Measurements from ENCODE around the gene TSPAN3. TPM values are rescaled to one million over a fixed set of nuclear protein-coding genes. Genes with fewer than 3 reads are reported as not detected.

The TSPAN3 gene
- total RNA-seq, 1 donor from 2014 or later: 259 TPM

- H3K27me3 Mint-ChIP-seq (ENCODE audit: low read depth): peaks cover 2% of the 10 kb centered on the region
- H3K4me3 Mint-ChIP-seq: no peak overlapping the region
- TF ChIP-seq CTCF (conservative IDR thresholded peaks at IDR 0.05): no peak
- no peak overlapping the region for H3K27ac Mint-ChIP-seq (ENCODE audit: unreplicated experiment)
- DNase-seq (ENCODE audit: low read depth, low spot score): no peak
- H3K36me3 Mint-ChIP-seq (ENCODE audit: low read depth): peaks cover 23% of the 10 kb centered on the region
- peaks cover 2% of the 10 kb centered on the region for H3K9me3 Mint-ChIP-seq
- peaks cover 4% of the 10 kb centered on the region for H3K4me1 Mint-ChIP-seq
Measured at GRCh38 chr15:77039848-77040247, 31.1 kb downstream of the TSPAN3 start.

- peaks cover 4% of the 10 kb centered on the region for H3K4me1 Mint-ChIP-seq
- H3K36me3 Mint-ChIP-seq (ENCODE audit: low read depth): peaks cover 23% of the 10 kb centered on the region
- H3K9me3 Mint-ChIP-seq: peaks cover 2% of the 10 kb centered on the region
- peaks cover 6% of the 10 kb centered on the region for H3K27me3 Mint-ChIP-seq (ENCODE audit: low read depth)
- DNase-seq (ENCODE audit: low read depth, low spot score): no peak
- no peak for TF ChIP-seq CTCF (conservative IDR thresholded peaks at IDR 0.05)
- no peak overlapping the region for H3K4me3 Mint-ChIP-seq
- no peak overlapping the region for H3K27ac Mint-ChIP-seq (ENCODE audit: unreplicated experiment)
Measured at GRCh38 chr15:77039217-77039533, 31.7 kb downstream of the TSPAN3 start.

GRCh38 chr15:77038312-77039216, 32.3 kb downstream of the TSPAN3 start:
- peaks cover 2% of the 10 kb centered on the region for H3K9me3 Mint-ChIP-seq
- no peak for DNase-seq (ENCODE audit: low read depth, low spot score)
- H3K4me3 Mint-ChIP-seq: no peak overlapping the region
- peaks cover 4% of the 10 kb centered on the region for H3K4me1 Mint-ChIP-seq
- H3K27ac Mint-ChIP-seq (ENCODE audit: unreplicated experiment): no peak overlapping the region
- peaks cover 9% of the 10 kb centered on the region for H3K27me3 Mint-ChIP-seq (ENCODE audit: low read depth)
- TF ChIP-seq CTCF (conservative IDR thresholded peaks at IDR 0.05): no peak
- H3K36me3 Mint-ChIP-seq (ENCODE audit: low read depth): peaks cover 20% of the 10 kb centered on the region

GRCh38 chr15:77037388-77038209, 33.3 kb downstream of the TSPAN3 start:
- H3K9me3 Mint-ChIP-seq: peaks cover 2% of the 10 kb centered on the region
- no peak for TF ChIP-seq CTCF (conservative IDR thresholded peaks at IDR 0.05)
- peak overlapping the region; percentile 19 for H3K27ac Mint-ChIP-seq (ENCODE audit: unreplicated experiment)
- H3K4me3 Mint-ChIP-seq: no peak overlapping the region
- peaks cover 9% of the 10 kb centered on the region for H3K27me3 Mint-ChIP-seq (ENCODE audit: low read depth)
- DNase-seq (ENCODE audit: low read depth, low spot score): no peak
- H3K4me1 Mint-ChIP-seq: peaks cover 4% of the 10 kb centered on the region
- H3K36me3 Mint-ChIP-seq (ENCODE audit: low read depth): peaks cover 16% of the 10 kb centered on the region

- peak overlapping the region; percentile 64 for H3K4me3 Mint-ChIP-seq
- H3K36me3 Mint-ChIP-seq (ENCODE audit: low read depth): peaks cover 16% of the 10 kb centered on the region
- no peak for DNase-seq (ENCODE audit: low read depth, low spot score)
- H3K9me3 Mint-ChIP-seq: peaks cover 2% of the 10 kb centered on the region
- peaks cover 9% of the 10 kb centered on the region for H3K27me3 Mint-ChIP-seq (ENCODE audit: low read depth)
- no peak for TF ChIP-seq CTCF (conservative IDR thresholded peaks at IDR 0.05)
- H3K27ac Mint-ChIP-seq (ENCODE audit: unreplicated experiment): peak overlapping the region; percentile 12
- peaks cover 8% of the 10 kb centered on the region for H3K4me1 Mint-ChIP-seq
Measured at GRCh38 chr15:77036537-77037387, 34.1 kb downstream of the TSPAN3 start.
